ENCODE measurements around the gene FKBP8. TPM values are rescaled to one million over a fixed set of nuclear protein-coding genes. Genes with fewer than 3 reads are reported as not detected.

The FKBP8 gene
- total RNA-seq, 4 donors from 2014 or later: 238 to 394 (median 314) TPM

DNA sequence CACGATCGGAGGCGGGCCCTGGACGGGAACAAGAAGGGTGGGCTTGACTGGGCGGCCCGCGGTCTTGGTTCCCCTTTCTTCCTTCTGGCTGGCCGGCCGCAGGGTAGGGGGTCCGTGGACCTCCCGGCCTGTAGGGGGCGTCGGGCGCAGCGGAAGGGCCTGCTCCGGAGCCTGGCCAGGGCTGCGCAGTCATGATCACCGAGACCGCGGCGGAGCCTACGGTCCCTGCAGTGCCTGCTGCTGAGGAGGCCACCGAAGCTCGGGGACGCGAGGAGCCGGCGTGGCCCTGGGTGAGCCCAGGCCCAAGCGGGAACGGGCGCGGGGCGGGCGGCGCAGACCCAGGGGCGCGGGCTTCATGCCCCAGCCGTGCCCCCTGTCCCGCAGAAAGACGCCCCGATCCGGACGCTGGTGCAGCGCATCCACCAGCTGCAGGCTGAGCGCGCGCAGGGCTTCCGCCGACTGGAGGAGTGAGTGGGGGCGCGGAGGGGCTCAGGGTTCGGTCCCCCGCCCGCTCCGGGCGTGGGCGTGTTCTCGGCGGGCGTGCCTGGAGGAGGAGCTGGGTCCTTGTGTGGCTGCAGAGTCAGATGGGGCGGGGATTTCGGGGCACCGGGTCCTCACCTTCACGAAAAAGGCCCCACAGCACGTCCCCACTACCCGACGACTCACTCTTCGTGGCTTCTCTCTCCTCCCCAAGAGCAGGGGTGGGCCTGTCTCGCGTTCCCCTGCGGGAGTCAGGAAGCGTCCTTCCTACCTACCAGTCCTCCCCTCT lies 45.4 kb upstream of the FKBP8 start, which contains the start of gene REX1BD:
REX1BD (plus strand) TSS at position 188 of the 769 bp plus-strand sequence; CDS start at position 192, 4 bp downstream.
- intact Hi-C loops (cut with DNase I): loop anchor here (10.0 kb wide), 1 partner anchor 144 kb away; no protein-coding TSS in a partner anchor
- TF ChIP-seq, protein P1, sequence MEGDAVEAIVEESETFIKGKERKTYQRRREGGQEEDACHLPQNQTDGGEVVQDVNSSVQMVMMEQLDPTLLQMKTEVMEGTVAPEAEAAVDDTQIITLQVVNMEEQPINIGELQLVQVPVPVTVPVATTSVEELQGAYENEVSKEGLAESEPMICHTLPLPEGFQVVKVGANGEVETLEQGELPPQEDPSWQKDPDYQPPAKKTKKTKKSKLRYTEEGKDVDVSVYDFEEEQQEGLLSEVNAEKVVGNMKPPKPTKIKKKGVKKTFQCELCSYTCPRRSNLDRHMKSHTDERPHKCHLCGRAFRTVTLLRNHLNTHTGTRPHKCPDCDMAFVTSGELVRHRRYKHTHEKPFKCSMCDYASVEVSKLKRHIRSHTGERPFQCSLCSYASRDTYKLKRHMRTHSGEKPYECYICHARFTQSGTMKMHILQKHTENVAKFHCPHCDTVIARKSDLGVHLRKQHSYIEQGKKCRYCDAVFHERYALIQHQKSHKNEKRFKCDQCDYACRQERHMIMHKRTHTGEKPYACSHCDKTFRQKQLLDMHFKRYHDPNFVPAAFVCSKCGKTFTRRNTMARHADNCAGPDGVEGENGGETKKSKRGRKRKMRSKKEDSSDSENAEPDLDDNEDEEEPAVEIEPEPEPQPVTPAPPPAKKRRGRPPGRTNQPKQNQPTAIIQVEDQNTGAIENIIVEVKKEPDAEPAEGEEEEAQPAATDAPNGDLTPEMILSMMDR (IDR thresholded peaks at IDR 0.05): peak; percentile 65 to 86 (median 76)
- peak in 1 of 2 donors; percentile 56 for TF ChIP-seq POLR2A (IDR thresholded peaks at IDR 0.05)
- H3K27ac ChIP-seq: peak within 1 kb of the TSS; percentile 64 to 86 (median 79)
- no peaks in the 10 kb centered on the region for H3K9me3 ChIP-seq
- no peaks in the 10 kb centered on the region for H3K36me3 ChIP-seq
- peak; percentile 71 to 77 for DNase-seq
- whole genome bisulfite sequencing, 2 donors: 1% methylated on average over 10 to 16 of the region's 72 CpGs
- H3K4me3 ChIP-seq (replicated peaks in 1 of 3): peak within 1 kb of the TSS; percentile 49 to 86 (median 84)
- peaks cover 9 to 16% of the 10 kb centered on the region in 2 donors for H3K4me1 ChIP-seq
- H3K27me3 ChIP-seq: no peaks in the 10 kb centered on the region

DNA sequence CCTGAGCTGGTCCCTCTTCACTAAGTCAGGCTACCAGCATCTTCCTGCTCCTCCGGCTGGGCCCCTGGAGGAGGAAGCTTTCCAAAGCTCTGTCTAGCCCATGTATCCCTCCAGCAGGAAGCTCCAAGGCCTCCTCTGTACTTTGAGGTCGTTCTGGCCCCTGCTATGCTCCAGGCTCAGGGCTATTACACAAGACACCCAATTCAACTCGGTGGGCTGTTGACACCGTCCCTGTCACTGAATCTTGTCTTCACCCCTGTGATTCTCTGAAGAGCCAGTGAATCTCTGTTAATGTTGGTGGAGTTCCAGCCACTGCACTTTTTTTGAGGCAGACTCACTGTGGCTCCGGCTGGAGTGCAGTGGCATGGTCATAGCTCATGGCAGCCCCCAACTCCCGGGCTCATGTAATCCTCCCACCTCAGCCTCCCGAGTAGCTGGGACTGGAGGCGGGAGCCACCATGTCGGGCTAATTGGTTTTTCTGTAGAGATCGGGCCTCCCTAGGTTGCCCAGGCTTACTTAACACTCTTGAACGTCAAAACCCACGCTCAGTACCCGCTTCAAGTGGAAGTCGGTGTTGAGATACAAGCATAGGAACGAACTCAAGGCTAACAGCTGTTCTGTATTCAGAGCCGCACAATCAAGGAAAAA lies 44.7 kb upstream of the FKBP8 start:
- intact Hi-C loops (cut with DNase I): loop anchor here (10.0 kb wide), 1 partner anchor 143 kb away; no protein-coding TSS in a partner anchor
- TF ChIP-seq, protein P1 (IDR thresholded peaks at IDR 0.05): no peak
- no peak for TF ChIP-seq POLR2A (IDR thresholded peaks at IDR 0.05)
- Histone ChIP-seq H3K36me3 (no peaks in the 10 kb centered on the region), H3K27me3 (no peaks in the 10 kb centered on the region), H3K27ac (peak overlapping the region; percentile 40 to 86 (median 79)), H3K9me3 (no peaks in the 10 kb centered on the region), H3K4me3 (replicated peaks in 1 of 3) (peak overlapping the region in 2 of 3 donors; percentile 84 to 86), H3K4me1 (peaks cover 9 to 13% of the 10 kb centered on the region in 2 donors)
- DNase-seq: no peak
- 40 to 53% methylated on average over 13 to 16 of the region's 16 CpGs for whole genome bisulfite sequencing, 2 donors

DNA sequence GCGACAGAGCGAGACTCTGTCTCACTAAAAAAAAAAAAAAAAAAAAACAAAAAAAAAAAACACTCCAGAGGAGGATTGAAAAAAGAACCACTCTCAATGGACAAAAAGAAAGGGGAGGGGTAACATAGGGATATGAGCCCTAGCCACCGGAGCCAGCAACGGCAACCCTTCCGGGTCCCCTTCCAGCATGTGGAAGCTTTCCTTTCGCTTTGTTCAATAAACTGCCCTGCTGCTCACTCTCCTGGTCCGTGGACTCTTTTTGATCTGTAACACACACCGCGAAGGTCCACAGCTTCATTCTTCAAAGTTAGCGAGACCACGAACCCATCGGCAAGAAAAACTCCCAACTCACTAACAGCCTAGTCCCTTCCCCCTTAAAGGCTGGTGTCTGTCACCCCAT lies 44.2 kb upstream of the FKBP8 start:
- no peak overlapping the region for H3K4me3 ChIP-seq (replicated peaks in 1 of 3)
- DNase-seq: no peak
- H3K27ac ChIP-seq: no peak overlapping the region
- H3K4me1 ChIP-seq: peaks cover 9 to 13% of the 10 kb centered on the region in 2 donors
- WGBS, 2 donors: 87 to 90% methylated on average over 12 of the region's 12 CpGs
- no peaks in the 10 kb centered on the region for H3K9me3 ChIP-seq
- intact Hi-C loops (cut with DNase I): loop anchor here (10.0 kb wide), 1 partner anchor 143 kb away; no protein-coding TSS in a partner anchor
- no peak for TF ChIP-seq POLR2A (IDR thresholded peaks at IDR 0.05)
- TF ChIP-seq, protein P1 (IDR thresholded peaks at IDR 0.05): no peak
- no peaks in the 10 kb centered on the region for H3K27me3 ChIP-seq
- no peaks in the 10 kb centered on the region for H3K36me3 ChIP-seq

DNA sequence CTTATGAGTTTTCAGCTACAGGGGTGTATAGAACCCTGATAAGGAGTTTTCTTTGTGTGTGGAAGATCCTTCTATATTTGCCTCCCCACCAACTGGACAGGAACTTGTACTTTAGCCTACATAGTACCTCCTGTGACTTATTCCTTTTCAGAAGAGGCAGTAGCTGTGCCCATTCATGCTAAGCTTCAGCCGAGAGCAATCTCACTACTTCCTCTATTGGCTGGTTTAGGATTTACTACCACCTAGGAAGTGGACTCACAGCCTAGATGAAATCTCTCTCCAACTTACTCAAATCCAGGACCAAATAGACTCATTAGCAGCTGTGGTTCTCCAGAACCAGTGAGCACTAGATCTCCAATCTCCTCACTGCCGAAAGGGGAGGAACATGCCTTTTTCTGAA lies 42.9 kb upstream of the FKBP8 start:
- DNase-seq: no peak
- intact Hi-C loops (cut with DNase I): loop anchor here (10.0 kb wide), 1 partner anchor 142 kb away; no protein-coding TSS in a partner anchor
- TF ChIP-seq, protein P1 (IDR thresholded peaks at IDR 0.05): no peak
- TF ChIP-seq POLR2A (IDR thresholded peaks at IDR 0.05): no peak
- no peaks in the 10 kb centered on the region for H3K9me3 ChIP-seq
- no peaks in the 10 kb centered on the region for H3K36me3 ChIP-seq
- no peak overlapping the region for H3K4me3 ChIP-seq (replicated peaks in 1 of 3)
- H3K4me1 ChIP-seq: peaks cover 9 to 13% of the 10 kb centered on the region in 2 donors
- no peak overlapping the region for H3K27ac ChIP-seq
- 60 to 70% methylated on average over 2 of the region's 2 CpGs for WGBS, 2 donors
- H3K27me3 ChIP-seq: no peaks in the 10 kb centered on the region

Data from thyroid gland (tissue), 4 donors.